GM10266 (cell line): ENCODE measurements around the gene ZNF609.

Experiments used
- DNase-seq: peaks from one replicate; pipeline ENCODE4 v3.0.0; 2012; ENCODE audit errors: extremely low spot score
- CTCF ChIP-seq: IDR thresholded peaks from 2 replicates; pipeline ENCODE4 v1.5.1; 2012; ENCODE audit warnings: mild to moderate bottlenecking, low read depth; ENCODE audit not compliant: control insufficient read depth, insufficient read depth; ENCODE audit errors: missing control alignments

ZNF609 gene

GRCh38 chr15:64693134-64693533 is 232.8 kb downstream of the ZNF609 start:
- no peak for TF ChIP-seq CTCF
- DNase-seq: no peak

GRCh38 chr15:64694816-64695215 is 234.4 kb downstream of the ZNF609 start:
- TF ChIP-seq CTCF: no peak
- DNase-seq: no peak

GRCh38 chr15:64695561-64695992 is 235.2 kb downstream of the ZNF609 start:
- DNase-seq: no peak

GRCh38 chr15:64696481-64696880 is 236.1 kb downstream of the ZNF609 start:
- no peak for DNase-seq
- no peak for TF ChIP-seq CTCF

More at GRCh38 chr15:64695561-64695992, 235.2 kb downstream of the ZNF609 start:
- no peak for TF ChIP-seq CTCF

GRCh38 chr15:64697911-64698369 is 237.6 kb downstream of the ZNF609 start:
- TF ChIP-seq CTCF: no peak
- no peak for DNase-seq

- no peak for DNase-seq
- no peak for TF ChIP-seq CTCF
These were observed 238.4 kb downstream of the ZNF609 start for GRCh38 chr15:64698823-64699222.

GRCh38 chr15:64699751-64700388 is 239.5 kb downstream of the ZNF609 start:
- no peak for TF ChIP-seq CTCF
- no peak for DNase-seq
